ENCODE data around the gene CPNE5.

- TF ChIP-seq CTCF (conservative IDR thresholded peaks at IDR 0.05; ENCODE audit: low read length) (no peak), EZH2phosphoT487 (IDR thresholded peaks at IDR 0.05; ENCODE audit: borderline replicate concordance) (no peak)
Observed at GRCh38 chr6:36860126-36860525, 20.9 kb upstream of the CPNE5 start.

All from Loucy (cell line).